Activated CD8-positive, alpha-beta memory T cell treated with anti-CD3 and anti-CD28 coated beads, Interleukin-2, amount 10 ng/mL, durations not matched to agents 7 days and 5 days (primary cell): ENCODE data around the gene CDC14A. TPM values are rescaled to one million over a fixed set of nuclear protein-coding genes. Genes with fewer than 3 reads are reported as not detected.

ENCODE experiments used
- ATAC-seq: fragments of 150-1000 bp; cut with Tn5 transposase; one replicate; pipeline ENCODE4 v1.10.0; 2021; ENCODE audit warnings: moderate library complexity
- CTCF ChIA-PET: fragments of 350-600 bp; sonication (Branson Sonifier 250); formaldehyde crosslinking; loops from one replicate; lab custom pipeline; 2021; ENCODE audit warnings: antibody characterized with exemption; lab: Charles Lee
- DNase-seq: peaks from one replicate; pipeline ENCODE4 v3.0.0-alpha.2; 2020
- H3K27ac Mint-ChIP-seq: one replicate; pipeline ENCODE4 v1.8.0; 2021; ENCODE audit warnings: mild to moderate bottlenecking, mixed read lengths
- H3K27me3 Mint-ChIP-seq: one replicate; pipeline ENCODE4 v1.8.0; 2021; ENCODE audit warnings: mixed read lengths
- H3K36me3 Mint-ChIP-seq: one replicate; pipeline ENCODE4 v1.8.0; 2021; ENCODE audit warnings: mild to moderate bottlenecking, mixed read lengths
- H3K4me1 Mint-ChIP-seq: one replicate; pipeline ENCODE4 v1.8.0; 2021; ENCODE audit warnings: mixed read lengths
- H3K4me3 Mint-ChIP-seq: one replicate; pipeline ENCODE4 v1.8.0; 2021; ENCODE audit warnings: mild to moderate bottlenecking, moderate library complexity, mixed read lengths
- H3K9me3 Mint-ChIP-seq: one replicate; pipeline ENCODE4 v1.8.0; 2022; ENCODE audit warnings: low read depth, mixed read lengths
- total RNA-seq, 2 experiments: library from RNA; stranded (reverse); gene quantifications; one replicate each; pipeline ENCODE4 v1.2.3, GENCODE V29; 2021

Gene CDC14A
- total RNA-seq, 2 experiments from 2014 or later = 34.2 to 43.1 TPM

DNA sequence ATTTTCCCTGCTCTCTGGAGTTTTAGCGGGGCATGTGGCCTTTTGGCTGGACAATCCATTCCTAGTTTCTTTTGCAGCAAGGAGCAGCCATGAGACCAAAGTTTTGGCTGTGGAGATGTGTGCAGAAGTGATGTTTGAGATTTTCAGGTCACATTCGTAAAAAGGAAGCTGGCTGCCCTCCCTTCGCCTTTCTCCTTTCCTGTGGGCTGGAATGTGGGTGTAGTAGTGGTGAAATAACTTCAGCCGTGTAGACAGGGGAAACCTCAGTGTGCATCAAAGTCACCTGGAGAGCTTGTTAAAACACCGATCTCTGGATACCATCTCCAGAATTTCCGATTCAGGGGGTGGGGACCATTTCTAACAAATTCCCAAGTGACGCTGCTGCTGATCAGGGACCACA is 180.3 kb downstream of the CDC14A start:
- Mint-ChIP-seq H3K4me3 (no peak overlapping the region), H3K27ac (no peak overlapping the region), H3K36me3 (peaks cover 2% of the 10 kb centered on the region), H3K4me1 (peaks cover 54% of the 10 kb centered on the region), H3K9me3 (no peaks in the 10 kb centered on the region), H3K27me3 (peaks cover 30% of the 10 kb centered on the region)
- ATAC-seq (no peak), DNase-seq (no peak)
- CTCF ChIA-PET = interaction anchor here (1.0 to 5.3 kb wide), 3 partner anchors 10 to 335 kb away, joined by 4 to 26 read pairs (median 10); no protein-coding TSS in a partner anchor

DNA sequence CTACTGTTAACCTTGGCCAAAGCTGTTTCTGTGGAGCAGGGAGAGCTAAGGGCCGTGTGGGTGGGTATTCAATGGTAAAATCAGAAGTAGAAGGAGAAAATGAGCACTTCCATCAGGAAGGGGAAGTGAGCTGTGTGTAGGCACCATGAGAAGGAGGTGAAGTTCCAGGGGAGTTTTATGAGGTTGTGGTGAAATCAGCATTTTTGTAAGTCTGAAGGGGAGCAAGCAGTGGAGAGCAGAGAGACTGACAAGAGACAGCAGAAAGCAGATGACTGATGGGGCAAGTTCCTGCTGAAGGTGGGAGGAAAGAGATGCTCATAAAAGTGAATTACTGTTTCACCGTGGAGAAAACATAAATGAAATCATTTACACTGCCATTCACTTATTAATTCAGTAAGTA is 183.0 kb downstream of the CDC14A start:
- Mint-ChIP-seq H3K27me3 (peaks cover 41% of the 10 kb centered on the region), H3K27ac (no peak overlapping the region), H3K36me3 (no peaks in the 10 kb centered on the region), H3K9me3 (no peaks in the 10 kb centered on the region), H3K4me1 (peaks cover 58% of the 10 kb centered on the region), H3K4me3 (no peak overlapping the region)
- CTCF ChIA-PET = no interaction called here
- ATAC-seq = no peak
- no peak for DNase-seq

GRCh38 chr1:100536031-100536430 is 183.7 kb downstream of the CDC14A start:
- Mint-ChIP-seq H3K27ac (no peak overlapping the region), H3K27me3 (peaks cover 49% of the 10 kb centered on the region), H3K9me3 (no peaks in the 10 kb centered on the region), H3K36me3 (no peaks in the 10 kb centered on the region), H3K4me1 (peaks cover 53% of the 10 kb centered on the region), H3K4me3 (no peak overlapping the region)
- peak; percentile 15 for ATAC-seq
- CTCF ChIA-PET = no interaction called here
- no peak for DNase-seq

DNA sequence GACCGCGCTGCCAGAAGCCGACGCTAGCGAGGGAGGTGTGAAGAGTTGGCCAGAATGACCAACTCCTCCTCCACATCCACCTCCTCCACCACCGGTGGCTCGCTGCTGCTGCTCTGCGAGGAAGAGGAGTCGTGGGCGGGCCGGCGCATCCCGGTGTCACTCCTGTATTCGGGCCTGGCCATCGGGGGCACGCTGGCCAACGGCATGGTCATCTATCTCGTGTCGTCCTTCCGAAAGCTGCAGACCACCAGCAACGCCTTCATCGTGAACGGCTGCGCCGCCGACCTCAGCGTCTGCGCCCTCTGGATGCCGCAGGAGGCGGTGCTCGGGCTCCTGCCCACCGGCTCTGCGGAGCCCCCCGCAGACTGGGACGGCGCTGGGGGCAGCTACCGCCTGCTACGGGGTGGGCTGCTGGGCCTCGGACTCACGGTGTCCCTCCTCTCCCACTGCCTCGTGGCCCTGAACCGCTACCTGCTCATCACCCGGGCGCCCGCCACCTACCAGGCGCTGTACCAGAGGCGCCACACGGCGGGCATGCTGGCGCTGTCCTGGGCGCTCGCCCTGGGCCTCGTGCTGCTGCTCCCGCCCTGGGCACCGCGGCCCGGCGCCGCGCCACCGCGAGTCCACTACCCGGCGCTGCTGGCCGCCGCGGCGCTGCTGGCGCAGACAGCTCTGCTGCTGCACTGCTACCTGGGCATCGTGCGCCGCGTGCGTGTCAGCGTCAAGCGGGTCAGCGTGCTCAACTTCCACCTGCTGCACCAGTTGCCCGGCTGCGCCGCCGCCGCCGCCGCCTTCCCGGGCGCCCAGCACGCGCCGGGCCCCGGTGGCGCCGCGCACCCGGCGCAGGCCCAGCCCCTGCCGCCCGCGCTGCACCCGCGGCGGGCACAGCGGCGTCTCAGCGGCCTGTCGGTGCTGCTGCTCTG is 186.9 kb downstream of the CDC14A start:
- Mint-ChIP-seq H3K36me3 (no peaks in the 10 kb centered on the region), H3K27ac (no peak overlapping the region), H3K27me3 (peaks cover 70% of the 10 kb centered on the region), H3K4me1 (peaks cover 33% of the 10 kb centered on the region), H3K4me3 (peak overlapping the region; percentile 65), H3K9me3 (no peaks in the 10 kb centered on the region)
- CTCF ChIA-PET = interaction anchor here (0.7 to 2.1 kb wide), 5 partner anchors 23 to 95 kb away, joined by 3 to 16 read pairs (median 4); no protein-coding TSS in a partner anchor
- no peak for DNase-seq
- peak; percentile 64 for ATAC-seq

- peaks cover 67% of the 10 kb centered on the region for H3K27me3 Mint-ChIP-seq
- no peaks in the 10 kb centered on the region for H3K9me3 Mint-ChIP-seq
- H3K4me3 Mint-ChIP-seq = peak overlapping the region; percentile 46
- ATAC-seq (peak; percentile 43), DNase-seq (no peak)
- CTCF ChIA-PET = interaction anchor here (0.7 kb wide), 1 partner anchor 74 kb away, joined by 3 read pairs; no protein-coding TSS in a partner anchor
- peaks cover 30% of the 10 kb centered on the region for H3K4me1 Mint-ChIP-seq
- no peak overlapping the region for H3K27ac Mint-ChIP-seq
- no peaks in the 10 kb centered on the region for H3K36me3 Mint-ChIP-seq
Measured at GRCh38 chr1:100539836-100540536, 187.7 kb downstream of the CDC14A start.

DNA sequence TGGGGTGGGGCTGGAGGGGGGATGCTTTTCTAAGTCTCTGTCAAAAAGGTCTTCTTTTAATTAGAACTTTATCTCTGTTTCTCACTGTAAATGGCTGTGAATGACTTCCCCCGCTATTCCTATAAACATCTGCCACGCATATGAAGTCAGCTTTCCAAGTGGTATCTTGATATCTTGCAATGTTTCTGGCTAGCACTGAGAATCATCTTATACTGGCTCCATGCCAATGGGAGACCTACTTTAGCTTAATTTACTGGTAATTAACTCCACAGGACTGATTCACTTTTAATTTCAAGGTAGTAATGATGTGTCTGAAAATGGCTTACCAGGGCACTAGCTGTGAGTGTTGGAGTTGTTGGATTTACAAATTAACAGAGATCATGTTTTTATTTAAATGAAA is 190.0 kb downstream of the CDC14A start:
- Mint-ChIP-seq H3K4me1 (peaks cover 13% of the 10 kb centered on the region), H3K36me3 (no peaks in the 10 kb centered on the region), H3K27ac (no peak overlapping the region), H3K4me3 (no peak overlapping the region), H3K27me3 (peaks cover 55% of the 10 kb centered on the region), H3K9me3 (no peaks in the 10 kb centered on the region)
- DNase-seq (no peak), ATAC-seq (no peak)
- CTCF ChIA-PET = interaction anchor here (0.9 to 3.1 kb wide), 4 partner anchors 10 to 325 kb away, joined by 3 to 26 read pairs (median 4); no protein-coding TSS in a partner anchor

- no peaks in the 10 kb centered on the region for H3K9me3 Mint-ChIP-seq
Measured at GRCh38 chr1:100543640-100544039, 191.3 kb downstream of the CDC14A start.

GRCh38 chr1:100544791-100545190 is 192.5 kb downstream of the CDC14A start:
- CTCF ChIA-PET = no interaction called here
- no peak overlapping the region for H3K4me3 Mint-ChIP-seq
- H3K27ac Mint-ChIP-seq = no peak overlapping the region
- peaks cover 8% of the 10 kb centered on the region for H3K4me1 Mint-ChIP-seq
- no peaks in the 10 kb centered on the region for H3K9me3 Mint-ChIP-seq
- no peak for DNase-seq
- peaks cover 44% of the 10 kb centered on the region for H3K27me3 Mint-ChIP-seq
- no peak for ATAC-seq
- no peaks in the 10 kb centered on the region for H3K36me3 Mint-ChIP-seq

More at GRCh38 chr1:100543640-100544039, 191.3 kb downstream of the CDC14A start:
- Mint-ChIP-seq H3K27ac (no peak overlapping the region), H3K4me3 (no peak overlapping the region), H3K4me1 (peaks cover 11% of the 10 kb centered on the region), H3K36me3 (no peaks in the 10 kb centered on the region), H3K27me3 (peaks cover 46% of the 10 kb centered on the region)
- DNase-seq = peak; percentile 62
- CTCF ChIA-PET = interaction anchor here (0.7 to 3.1 kb wide), 11 partner anchors 12 to 364 kb away, joined by 3 to 26 read pairs (median 3); no protein-coding TSS in a partner anchor
- peak; percentile 37 for ATAC-seq

DNA sequence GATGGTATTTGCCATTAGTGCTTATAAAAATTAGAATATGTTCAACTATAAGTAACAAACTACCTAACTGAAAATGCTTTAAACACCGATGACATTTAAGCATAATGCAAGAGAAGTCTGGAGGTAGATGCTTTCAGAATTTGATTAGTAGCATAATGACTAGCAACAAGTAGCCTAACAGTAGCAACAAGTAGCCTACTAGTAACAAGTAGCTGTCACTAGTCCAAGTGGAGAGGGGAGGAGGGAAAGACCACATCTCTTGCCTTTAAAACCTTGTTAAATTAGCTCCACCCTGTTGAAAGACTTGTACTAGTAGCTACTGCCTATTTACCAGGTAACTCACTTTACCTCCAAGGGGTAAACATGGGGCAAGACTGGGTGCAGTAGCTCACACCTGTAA is 193.5 kb downstream of the CDC14A start:
- H3K36me3 Mint-ChIP-seq = peaks cover 4% of the 10 kb centered on the region
- DNase-seq = no peak
- CTCF ChIA-PET = no interaction called here
- H3K9me3 Mint-ChIP-seq = peaks cover 4% of the 10 kb centered on the region
- ATAC-seq = no peak
- H3K27ac Mint-ChIP-seq = no peak overlapping the region
- no peak overlapping the region for H3K4me3 Mint-ChIP-seq
- peaks cover 2% of the 10 kb centered on the region for H3K4me1 Mint-ChIP-seq
- H3K27me3 Mint-ChIP-seq = peaks cover 43% of the 10 kb centered on the region

DNA sequence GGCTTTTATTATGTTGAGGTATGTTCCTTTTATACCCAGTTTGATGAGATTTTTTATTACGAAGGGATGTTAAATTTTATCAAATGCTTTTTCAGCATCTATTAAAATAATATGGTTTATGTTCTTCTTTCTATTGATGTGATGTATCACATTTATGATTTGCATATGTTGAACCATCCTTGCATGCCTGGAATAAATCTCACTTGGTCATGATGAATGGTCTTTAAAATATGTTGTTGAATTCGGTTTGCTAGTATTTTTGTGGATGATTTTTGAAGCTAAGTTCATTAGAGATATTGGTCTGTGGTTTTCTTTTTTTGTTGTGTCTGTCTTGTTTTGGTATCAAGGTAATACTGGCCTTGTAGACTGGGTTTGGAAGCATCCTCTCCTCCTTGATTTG is 199.7 kb downstream of the CDC14A start:
- CTCF ChIA-PET = no interaction called here
- no peak for DNase-seq
- Mint-ChIP-seq H3K9me3 (peaks cover 32% of the 10 kb centered on the region), H3K36me3 (peaks cover 17% of the 10 kb centered on the region), H3K4me3 (no peak overlapping the region), H3K4me1 (no peaks in the 10 kb centered on the region), H3K27me3 (peaks cover 26% of the 10 kb centered on the region), H3K27ac (no peak overlapping the region)
- ATAC-seq = no peak

- H3K27me3 Mint-ChIP-seq = peaks cover 27% of the 10 kb centered on the region
- H3K27ac Mint-ChIP-seq = no peak overlapping the region
- ATAC-seq (no peak), DNase-seq (no peak)
- H3K36me3 Mint-ChIP-seq = peaks cover 17% of the 10 kb centered on the region
- CTCF ChIA-PET = no interaction called here
- peaks cover 35% of the 10 kb centered on the region for H3K9me3 Mint-ChIP-seq
- H3K4me1 Mint-ChIP-seq = no peaks in the 10 kb centered on the region
- H3K4me3 Mint-ChIP-seq = no peak overlapping the region
Measured at GRCh38 chr1:100552922-100553321, 200.6 kb downstream of the CDC14A start.

GRCh38 chr1:100556181-100556580 is 203.9 kb downstream of the CDC14A start:
- H3K4me1 Mint-ChIP-seq = no peaks in the 10 kb centered on the region
- DNase-seq = no peak
- H3K27me3 Mint-ChIP-seq = peaks cover 25% of the 10 kb centered on the region
- H3K36me3 Mint-ChIP-seq = peaks cover 15% of the 10 kb centered on the region
- H3K9me3 Mint-ChIP-seq = peaks cover 31% of the 10 kb centered on the region
- H3K4me3 Mint-ChIP-seq = no peak overlapping the region
- H3K27ac Mint-ChIP-seq = no peak overlapping the region
- CTCF ChIA-PET = no interaction called here
- ATAC-seq = no peak

DNA sequence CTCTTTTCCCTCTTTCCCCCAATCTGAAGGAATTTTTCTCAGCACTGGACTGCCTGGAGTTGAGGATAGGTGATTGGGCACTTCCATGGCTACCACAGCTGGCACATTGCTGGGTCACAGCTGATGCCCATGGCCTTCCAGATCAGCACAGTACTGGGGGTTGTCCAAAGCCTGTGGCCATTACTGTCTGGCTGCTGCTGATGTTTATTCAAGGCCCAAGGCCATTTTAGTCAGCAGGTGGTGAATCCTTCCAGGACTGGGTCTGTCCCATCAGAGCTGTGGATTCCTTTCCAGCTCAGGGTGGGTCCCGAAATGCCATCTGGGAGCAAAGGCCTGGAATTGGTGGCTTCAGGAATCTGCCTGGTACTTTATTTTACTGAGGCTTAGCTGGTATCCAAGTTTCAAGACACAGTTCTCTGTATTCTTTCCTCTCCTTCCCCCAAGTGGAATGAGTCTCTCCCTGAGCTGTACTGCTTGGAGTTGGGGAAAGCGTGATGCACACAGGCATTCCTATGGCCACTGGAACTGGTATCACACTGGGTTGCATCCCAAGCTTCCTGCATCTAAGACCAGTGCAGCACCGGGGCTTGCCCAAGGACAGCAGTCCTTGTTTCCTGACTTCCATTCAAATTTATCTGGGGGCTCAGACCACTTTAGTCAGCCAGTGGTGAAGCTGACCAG is 204.8 kb downstream of the CDC14A start:
- CTCF ChIA-PET = no interaction called here
- no peak overlapping the region for H3K27ac Mint-ChIP-seq
- H3K27me3 Mint-ChIP-seq = peaks cover 31% of the 10 kb centered on the region
- ATAC-seq = no peak
- DNase-seq = no peak
- H3K36me3 Mint-ChIP-seq = peaks cover 14% of the 10 kb centered on the region
- H3K9me3 Mint-ChIP-seq = peaks cover 27% of the 10 kb centered on the region
- no peak overlapping the region for H3K4me3 Mint-ChIP-seq
- H3K4me1 Mint-ChIP-seq = no peaks in the 10 kb centered on the region
